Ramos (cell line): ENCODE data around the gene SCAMP2.
"Not testable (repeated sequence)": the region's sequence is repeated elsewhere in the genome, so short reads cannot be mapped to it uniquely, and the experiment has no call there.

Experiments used
- in situ Hi-C: fragments of 300-500 bp; cut with MboI; formaldehyde crosslinking; loops from one replicate; pipeline ENCODE4 v1.14.3; 2022; ENCODE audit warnings: low sequenced_read_pairs; ENCODE audit not compliant: unreplicated experiment

SCAMP2 gene

GRCh38 chr15:74892313-74892712, 19.1 kb upstream of the SCAMP2 start:
- in situ Hi-C loops, result no loop called here

GRCh38 chr15:74891469-74891868, 18.3 kb upstream of the SCAMP2 start:
- in situ Hi-C loops, result no loop called here

DNA sequence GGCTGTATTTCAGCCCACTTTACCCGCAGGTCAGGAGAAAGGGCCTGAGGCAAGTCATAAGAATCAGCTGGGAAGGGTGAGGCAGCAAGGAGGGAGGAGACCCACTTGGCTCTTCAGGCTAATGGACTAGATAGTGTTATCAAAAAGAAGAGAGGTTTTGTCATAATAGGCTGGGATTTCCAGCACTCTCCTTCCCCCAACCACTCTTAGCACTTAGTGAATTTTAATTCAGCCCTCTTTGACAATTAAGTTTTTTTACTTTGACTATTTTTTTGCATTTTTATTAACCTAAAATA, 17.4 kb upstream of the SCAMP2 start:
- in situ Hi-C loops, result no loop called here

- in situ Hi-C loops, result no loop called here
Measured at GRCh38 chr15:74889883-74890664, 16.9 kb upstream of the SCAMP2 start, which contains the start of gene MPI. MPI (plus strand) TSS chr15:74890042; CDS start chr15:74890074, 32 bp downstream.

DNA sequence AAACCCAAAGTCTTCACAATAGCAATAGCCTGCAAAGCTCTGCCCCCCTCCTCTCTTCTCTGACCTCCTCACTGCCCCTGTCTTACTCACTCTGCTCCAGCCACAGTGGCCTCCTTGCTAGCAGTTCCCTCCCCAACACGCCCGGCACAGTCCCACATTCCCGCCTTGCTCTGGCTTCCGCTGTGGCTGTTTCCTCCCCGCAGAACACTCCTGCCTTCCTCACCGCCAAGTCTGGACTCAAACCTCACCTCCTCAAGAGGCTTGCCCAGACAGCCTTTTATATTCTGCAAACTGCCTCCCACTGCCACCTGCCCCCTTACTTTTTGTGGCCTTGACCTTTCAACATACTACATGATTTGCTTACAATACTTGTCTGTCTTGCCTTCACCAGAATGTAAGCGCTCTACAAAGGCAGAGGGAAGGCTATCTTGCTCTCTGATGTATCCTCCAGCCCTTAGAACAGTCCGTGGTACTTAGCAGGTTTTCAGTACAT, 16.3 kb upstream of the SCAMP2 start:
- in situ Hi-C loops, result no loop called here

DNA sequence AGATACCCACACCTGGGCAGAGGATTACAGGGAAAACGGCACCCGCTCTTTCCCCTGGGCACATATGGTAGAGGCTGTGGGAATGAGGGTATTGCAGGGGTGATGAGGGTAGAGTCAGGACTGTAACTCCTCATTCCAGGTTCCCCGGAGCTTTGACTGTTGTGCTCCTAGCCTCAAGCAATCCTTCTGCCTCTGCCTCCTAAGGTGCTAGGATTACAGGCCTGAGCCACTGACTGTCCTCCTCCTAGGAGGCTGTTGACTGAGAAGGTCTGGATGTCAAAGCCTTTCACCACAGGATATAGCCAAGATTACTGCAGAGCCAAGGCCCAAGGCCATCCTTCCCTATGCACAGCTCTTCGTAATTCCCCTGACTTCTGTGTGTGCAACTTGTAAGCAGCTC, 15.6 kb upstream of the SCAMP2 start:
- in situ Hi-C loops, result no loop called here

DNA sequence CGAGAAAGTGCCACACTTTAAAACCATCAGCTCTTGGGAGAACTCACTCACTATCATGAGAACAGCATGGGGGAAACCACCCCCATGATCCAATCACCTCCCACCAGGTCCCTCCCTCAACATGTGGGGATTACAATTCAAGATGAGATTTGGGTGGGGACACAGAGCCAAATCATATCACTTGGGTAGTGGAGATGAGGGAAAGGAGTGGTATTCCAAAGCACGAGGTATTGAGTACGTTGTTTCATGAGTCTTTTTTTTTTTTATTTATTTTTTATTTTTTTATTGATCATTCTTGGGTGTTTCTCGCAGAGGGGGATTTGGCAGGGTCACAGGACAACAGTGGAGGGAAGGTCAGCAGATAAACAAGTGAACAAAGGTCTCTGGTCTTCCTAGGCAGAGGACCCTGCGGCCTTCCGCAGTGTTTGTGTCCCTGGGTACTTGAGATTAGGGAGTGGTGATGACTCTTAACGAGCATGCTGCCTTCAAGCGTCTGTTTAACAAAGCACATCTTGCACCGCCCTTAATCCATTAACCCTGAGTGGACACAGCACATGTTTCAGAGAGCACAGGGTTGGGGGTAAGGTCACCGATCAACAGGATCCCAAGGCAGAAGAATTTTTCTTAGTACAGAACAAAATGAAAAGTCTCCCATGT, 14.5 kb upstream of the SCAMP2 start:
- in situ Hi-C loops, result not testable (repeated sequence)

DNA sequence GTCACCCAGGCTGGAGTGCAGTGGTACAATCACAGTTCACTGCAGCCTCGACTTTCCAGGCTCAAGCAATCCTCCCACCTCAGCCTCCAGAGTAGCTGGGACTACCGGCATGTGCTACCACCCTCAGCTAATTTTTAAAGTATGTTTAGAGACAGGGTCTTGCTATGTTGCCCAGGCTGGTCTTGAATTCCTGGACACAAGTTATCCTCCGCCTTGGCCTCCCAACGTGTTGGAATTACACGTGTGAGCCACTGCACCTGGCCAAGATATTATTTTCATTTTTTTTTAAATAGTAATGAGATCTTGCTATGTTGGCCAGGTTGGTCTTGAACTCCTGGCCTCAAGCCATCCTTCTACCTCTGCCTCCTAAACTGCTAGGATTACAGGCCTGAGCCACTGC, 12.3 kb upstream of the SCAMP2 start:
- in situ Hi-C loops, result no loop called here

DNA sequence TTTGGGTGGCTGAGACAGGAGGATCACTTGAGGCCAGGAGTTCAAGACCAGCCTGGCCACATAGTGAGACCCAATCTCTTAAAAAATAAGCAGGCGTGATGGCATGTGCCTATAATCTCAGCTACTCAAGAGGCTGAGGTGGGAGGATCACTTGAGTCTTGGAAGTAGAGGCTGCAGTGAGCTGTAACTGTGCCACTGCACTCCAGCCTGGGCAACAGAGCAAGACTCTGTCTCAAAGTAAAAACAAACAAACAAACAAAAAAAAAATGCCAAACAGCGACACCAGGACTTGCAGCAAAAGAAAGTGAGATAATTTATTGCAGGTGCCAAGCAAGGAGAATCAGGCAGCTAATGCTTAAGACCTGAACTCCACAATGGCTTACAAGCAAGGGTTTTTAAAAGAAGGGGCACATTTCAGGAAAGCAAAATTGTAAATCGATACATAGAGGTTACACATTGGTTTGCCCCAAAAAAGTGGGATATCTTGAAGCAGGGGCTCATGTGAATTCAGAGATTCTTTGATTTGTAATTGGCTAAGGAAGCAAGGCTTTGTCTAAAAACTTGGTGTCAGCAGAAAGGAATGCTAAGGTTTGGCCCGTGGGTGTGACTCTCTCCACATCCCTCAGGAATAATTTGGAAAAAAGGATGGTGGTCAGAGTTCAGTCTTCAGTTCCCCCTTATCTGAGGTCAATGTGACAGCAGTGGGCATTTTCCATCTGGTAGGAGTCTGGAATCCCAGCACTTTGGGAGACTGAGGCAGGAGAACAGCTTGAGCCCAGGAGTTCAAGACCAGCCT, 11.5 kb upstream of the SCAMP2 start:
- in situ Hi-C loops, result no loop called here

DNA sequence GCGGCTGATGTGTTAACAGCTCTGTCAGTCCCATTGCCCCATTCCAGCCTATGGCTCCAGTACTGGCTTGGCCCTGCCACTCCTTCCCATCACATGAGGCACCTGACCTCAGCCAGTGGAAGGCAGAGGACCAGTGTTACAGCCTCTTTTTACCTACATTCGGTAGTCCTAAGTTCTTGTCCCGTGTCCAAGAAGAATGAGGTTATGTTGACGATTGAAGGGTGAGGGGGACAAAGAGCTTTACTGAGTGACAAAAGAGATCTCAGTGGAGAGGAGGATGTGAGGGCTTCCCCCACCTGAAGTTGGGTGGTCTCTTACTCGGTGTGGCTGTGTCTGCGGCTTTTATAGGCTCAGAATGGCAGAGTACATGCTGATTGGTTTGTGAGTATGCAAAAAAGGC, 9.4 kb upstream of the SCAMP2 start:
- in situ Hi-C loops, result no loop called here

- in situ Hi-C loops, result no loop called here
Measured at GRCh38 chr15:74878273-74878672, 5.1 kb upstream of the SCAMP2 start.

DNA sequence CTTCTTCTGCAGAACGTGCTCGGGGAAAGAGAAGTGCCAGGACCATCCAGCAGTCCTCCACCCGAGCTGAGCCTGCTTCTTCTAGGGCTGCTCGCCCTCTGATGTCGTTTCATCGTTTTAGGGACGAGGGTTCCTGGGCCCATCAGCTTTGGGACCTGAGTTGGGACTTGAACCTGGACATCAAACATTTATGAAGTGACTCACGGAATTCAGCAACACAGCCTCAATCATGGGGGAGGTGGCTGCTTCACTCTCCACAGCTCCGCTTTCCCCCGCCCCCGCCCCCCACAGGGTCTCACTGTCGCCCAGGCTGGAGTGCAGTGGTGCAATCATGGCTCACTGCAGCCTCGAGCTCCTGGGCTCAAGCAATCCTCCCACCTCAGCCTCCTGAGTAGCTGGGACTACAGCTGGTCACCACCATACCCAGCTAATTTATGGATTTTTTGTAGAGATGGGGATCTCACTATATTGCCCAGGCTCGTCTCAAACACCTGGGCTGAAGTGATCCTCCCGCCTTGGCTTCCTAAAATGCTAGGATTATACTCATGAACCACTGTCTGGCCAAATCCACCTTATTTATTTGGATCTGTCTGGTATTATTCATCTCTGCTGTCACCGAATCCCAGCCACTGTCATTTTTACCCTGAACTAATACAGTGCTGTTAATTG, 725 bp upstream of the SCAMP2 start:
- in situ Hi-C loops, result no loop called here

DNA sequence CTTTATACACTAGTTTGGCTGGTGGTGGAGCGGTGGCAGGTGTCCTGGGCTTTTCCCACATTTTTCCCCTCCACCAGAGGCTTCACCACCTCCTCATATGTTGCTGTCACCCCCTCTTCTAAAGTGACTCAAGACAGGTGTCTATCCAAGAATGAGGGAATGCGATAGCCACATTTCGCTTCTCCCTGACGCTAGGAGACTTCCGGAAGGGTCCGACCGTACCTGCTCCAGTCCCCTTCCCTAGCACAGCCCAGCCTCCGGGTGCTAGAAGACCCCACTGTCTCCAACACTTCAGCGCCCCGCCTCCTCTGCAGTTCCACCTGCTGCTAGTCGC, 496 bp downstream of the SCAMP2 start:
- in situ Hi-C loops, result no loop called here

- in situ Hi-C loops, result no loop called here
Measured at GRCh38 chr15:74870436-74871215, 2.5 kb downstream of the SCAMP2 start.

DNA sequence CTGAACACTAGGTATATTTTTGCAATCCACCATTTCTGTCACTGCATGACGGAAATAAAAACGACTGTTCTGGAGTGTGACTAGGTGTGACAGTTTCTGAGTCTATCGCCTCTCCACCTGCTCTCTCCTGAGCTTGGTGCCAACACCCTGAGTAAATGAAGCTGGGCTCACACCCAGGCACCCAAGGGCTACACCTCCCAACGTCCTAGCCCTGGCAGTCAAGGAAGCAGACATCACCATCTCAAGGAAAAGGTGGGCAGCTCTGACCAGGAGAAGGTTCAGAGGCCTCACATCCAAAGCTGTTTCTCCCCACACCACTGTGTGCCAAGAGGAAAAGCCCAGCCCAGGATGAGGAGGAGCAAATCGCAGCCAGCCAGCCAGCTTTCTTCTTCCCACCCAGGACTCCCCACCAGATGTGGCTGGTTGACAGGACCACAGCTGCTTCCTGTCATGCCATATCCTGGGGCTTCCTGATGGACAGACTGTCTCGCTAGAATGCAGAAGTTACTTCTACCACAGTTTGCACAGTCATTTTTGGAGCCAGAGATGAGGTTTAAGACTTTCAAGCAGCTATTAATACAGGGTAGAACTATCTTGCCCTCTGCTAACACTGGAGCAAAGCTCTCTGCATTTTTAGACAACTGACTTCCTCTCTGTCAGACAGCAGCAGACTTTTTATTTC, 3.3 kb downstream of the SCAMP2 start:
- in situ Hi-C loops, result no loop called here

- in situ Hi-C loops, result no loop called here
Measured at GRCh38 chr15:74869372-74869725, 3.8 kb downstream of the SCAMP2 start.

DNA sequence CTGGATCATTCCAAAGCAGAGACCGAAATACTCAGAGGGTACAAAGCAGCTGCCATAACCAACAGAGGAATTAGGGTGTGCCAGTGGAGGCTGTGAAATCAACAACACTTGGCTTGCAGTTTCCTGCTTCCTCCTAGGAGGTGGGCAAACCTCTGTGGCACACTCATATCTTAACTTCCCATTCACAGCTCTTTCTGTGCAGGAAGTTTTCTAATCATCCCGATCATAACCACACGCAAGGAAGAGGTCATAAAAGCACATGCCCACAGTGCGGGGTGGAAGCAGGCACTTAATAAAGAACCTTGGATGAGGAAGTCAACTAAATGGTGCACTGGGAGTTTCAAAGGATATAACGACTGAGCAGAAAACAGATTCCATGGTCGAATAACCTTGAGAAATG, 5.1 kb downstream of the SCAMP2 start:
- in situ Hi-C loops, result no loop called here

- in situ Hi-C loops, result no loop called here
Measured at GRCh38 chr15:74867466-74868038, 5.6 kb downstream of the SCAMP2 start.

DNA sequence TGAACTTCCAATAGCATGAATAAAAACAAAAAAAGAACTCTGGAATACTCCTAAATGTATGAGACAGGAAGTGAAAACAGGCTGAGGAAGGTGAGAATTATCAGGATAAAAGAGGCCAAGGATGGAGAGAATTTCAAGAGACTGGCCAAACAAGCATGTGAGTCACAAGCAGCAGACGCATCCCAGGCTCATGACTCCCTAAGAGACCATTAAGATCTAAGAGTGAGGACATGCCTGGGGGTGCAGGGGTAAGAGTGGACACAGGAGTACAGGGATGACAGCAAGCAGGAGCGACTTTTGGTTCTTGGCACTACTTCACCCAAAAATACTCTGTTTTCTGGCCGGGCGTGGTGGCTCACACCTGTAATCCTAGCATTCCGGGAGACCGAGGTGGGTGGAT, 7.1 kb downstream of the SCAMP2 start:
- in situ Hi-C loops, result no loop called here
